ENCODE results near the gene PLXND1.

DNA sequence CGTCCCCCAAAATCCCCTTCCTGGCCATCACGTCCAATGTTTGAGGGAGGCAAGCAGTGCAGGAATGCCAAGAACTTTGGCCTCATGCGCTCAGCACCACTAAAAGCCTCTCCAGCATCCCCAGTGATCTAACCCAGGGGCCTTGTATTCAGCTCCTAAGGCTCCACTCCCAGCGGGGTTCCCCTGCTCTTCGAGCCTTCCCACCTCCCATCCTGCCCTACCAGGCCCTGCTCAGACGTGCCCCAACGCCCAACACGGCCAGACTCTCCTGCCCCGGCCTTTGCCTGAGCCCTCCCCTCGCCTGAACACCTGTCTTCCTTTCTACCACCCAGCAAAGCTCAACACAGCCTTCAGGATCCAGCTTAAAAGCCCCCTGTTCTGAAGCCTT is 30.5 kb downstream of the PLXND1 start:
- TF ChIP-seq, protein P1, sequence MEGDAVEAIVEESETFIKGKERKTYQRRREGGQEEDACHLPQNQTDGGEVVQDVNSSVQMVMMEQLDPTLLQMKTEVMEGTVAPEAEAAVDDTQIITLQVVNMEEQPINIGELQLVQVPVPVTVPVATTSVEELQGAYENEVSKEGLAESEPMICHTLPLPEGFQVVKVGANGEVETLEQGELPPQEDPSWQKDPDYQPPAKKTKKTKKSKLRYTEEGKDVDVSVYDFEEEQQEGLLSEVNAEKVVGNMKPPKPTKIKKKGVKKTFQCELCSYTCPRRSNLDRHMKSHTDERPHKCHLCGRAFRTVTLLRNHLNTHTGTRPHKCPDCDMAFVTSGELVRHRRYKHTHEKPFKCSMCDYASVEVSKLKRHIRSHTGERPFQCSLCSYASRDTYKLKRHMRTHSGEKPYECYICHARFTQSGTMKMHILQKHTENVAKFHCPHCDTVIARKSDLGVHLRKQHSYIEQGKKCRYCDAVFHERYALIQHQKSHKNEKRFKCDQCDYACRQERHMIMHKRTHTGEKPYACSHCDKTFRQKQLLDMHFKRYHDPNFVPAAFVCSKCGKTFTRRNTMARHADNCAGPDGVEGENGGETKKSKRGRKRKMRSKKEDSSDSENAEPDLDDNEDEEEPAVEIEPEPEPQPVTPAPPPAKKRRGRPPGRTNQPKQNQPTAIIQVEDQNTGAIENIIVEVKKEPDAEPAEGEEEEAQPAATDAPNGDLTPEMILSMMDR (conservative IDR thresholded peaks at IDR 0.05; ENCODE audit: low read length): no peak
- TF ChIP-seq EZH2phosphoT487 (IDR thresholded peaks at IDR 0.05; ENCODE audit: borderline replicate concordance): no peak
